Endothelial cell of umbilical vein (primary cell): Measurements from ENCODE around the gene TMEM94.

Experiments used
- CTCF ChIP-seq, 2 donors: IDR thresholded peaks; 1 replicate in 1 of 2; 2 replicates in 1 of 2; pipeline ENCODE4 v1.5.1; 2011; ENCODE audit warnings: low read length in 2 of 2, mild to moderate bottlenecking in 2 of 2, moderate library complexity in 2 of 2, control low read depth in 1 of 2, inconsistent platforms in 1 of 2, low read depth in 1 of 2; ENCODE audit not compliant: insufficient read depth in 1 of 2; ENCODE audit errors: extremely low read depth in 1 of 2
- EZH2 ChIP-seq: IDR thresholded peaks from 2 replicates; pipeline ENCODE4 v1.6.1; 2012; ENCODE audit warnings: borderline replicate concordance, low read depth, mild to moderate bottlenecking, moderate library complexity, low read length, inconsistent platforms; ENCODE audit not compliant: severe bottlenecking
- FOS ChIP-seq: IDR thresholded peaks from 2 replicates; pipeline ENCODE4 v1.6.1; 2011; ENCODE audit warnings: mild to moderate bottlenecking, low read length, moderate library complexity, borderline replicate concordance; ENCODE audit not compliant: insufficient read depth
- GATA2 ChIP-seq: IDR thresholded peaks from 2 replicates; pipeline ENCODE4 v1.7.0; 2011; ENCODE audit warnings: low read depth, mild to moderate bottlenecking, moderate library complexity, mixed read lengths, low read length; ENCODE audit not compliant: insufficient read length, insufficient read depth
- JUN ChIP-seq: IDR thresholded peaks from 2 replicates; pipeline ENCODE4 v1.6.1; 2011; ENCODE audit warnings: borderline replicate concordance, low read depth; ENCODE audit not compliant: insufficient read length, insufficient read depth
- MAX ChIP-seq: IDR thresholded peaks from 2 replicates; pipeline ENCODE4 v1.6.1; 2011; ENCODE audit not compliant: insufficient read depth, insufficient read length
- POLR2A ChIP-seq: IDR thresholded peaks from 2 replicates; pipeline ENCODE4 v1.6.1; 2012; ENCODE audit warnings: low read depth, mild to moderate bottlenecking, control low read depth, low read length
- POLR2AphosphoS5 ChIP-seq: IDR thresholded peaks from 2 replicates; pipeline ENCODE4 v1.6.1; 2012; ENCODE audit warnings: low read depth, mild to moderate bottlenecking, control low read depth, low read length, moderate library complexity; ENCODE audit not compliant: insufficient read depth

GRCh38 chr17:75493476-75494129 is 37.2 kb downstream of the TMEM94 start:
- no peak for TF ChIP-seq POLR2A
- no peak for TF ChIP-seq CTCF (IDR thresholded peaks at IDR 0.05; ENCODE audit: extremely low read depth in 1 of 2, insufficient read depth in 1 of 2, low read depth in 1 of 2, low read length in 2 of 2)
- no peak for TF ChIP-seq JUN
- TF ChIP-seq MAX, result no peak
- no peak for TF ChIP-seq FOS
- no peak for TF ChIP-seq EZH2
- no peak for TF ChIP-seq POLR2AphosphoS5
- TF ChIP-seq GATA2, result no peak
